B cell (primary cell): ENCODE data around the gene FGF11. TPM values are rescaled to one million over a fixed set of nuclear protein-coding genes. Genes with fewer than 3 reads are reported as not detected.

Experiments used
- ATAC-seq: fragments of 200-7000 bp; cut with Tn5 transposase; one replicate; pipeline ENCODE4 v1.10.0; 2021; ENCODE audit warnings: low read depth, mild to moderate bottlenecking, moderate number of reproducible peaks, moderate library complexity
- CTCF ChIA-PET: fragments of 350-600 bp; sonication (Branson Sonifier 250); formaldehyde crosslinking; loops from one replicate; lab custom pipeline; 2021; ENCODE audit warnings: antibody characterized with exemption, inconsistent platforms; lab: Charles Lee
- POLR2A ChIA-PET: fragments of 350-600 bp; sonication (Branson Sonifier 250); formaldehyde crosslinking; loops from one replicate; lab custom pipeline; 2021; ENCODE audit warnings: antibody characterized with exemption; lab: Charles Lee
- DNase-seq: peaks from one replicate; pipeline ENCODE4 v3.0.0; 2013
- H2AFZ ChIP-seq: 2 replicates; pipeline ENCODE4 v1.6.1; 2012; ENCODE audit warnings: mild to moderate bottlenecking, low read depth, low read length; ENCODE audit not compliant: insufficient read depth, poor library complexity, severe bottlenecking
- H3K27ac ChIP-seq, 2 donors: 1 replicate in 1 of 2; 2 replicates in 1 of 2; pipeline ENCODE4 v1.5.1; 2012 to 2013; ENCODE audit warnings: low read length in 2 of 2, mild to moderate bottlenecking in 2 of 2, moderate library complexity in 1 of 2
- H3K27me3 ChIP-seq, 4 experiments: fragments of 200-600 bp in 1 of 4; sonication (generic) in 1 of 4; replicated peaks in 1 of 4; 1 replicate in 2 of 4; 2 replicates in 2 of 4; pipeline versions ENCODE4 v1.6.1 to v1.7.0; 2013 to 2016; ENCODE audit warnings: low read length in 3 of 4, mild to moderate bottlenecking in 2 of 4, mixed read lengths in 1 of 4, moderate library complexity in 1 of 4; ENCODE audit not compliant: insufficient read depth in 4 of 4, control insufficient read depth in 3 of 4; ENCODE audit errors: control extremely low read depth in 1 of 4
- H3K36me3 ChIP-seq, 2 experiments: replicated peaks in 1 of 2; 1 replicate in 1 of 2; 2 replicates in 1 of 2; pipeline versions ENCODE4 v1.6.1 to v1.7.1; 2013; ENCODE audit warnings: low read length in 1 of 2; ENCODE audit not compliant: insufficient read depth in 2 of 2, control insufficient read depth in 1 of 2; ENCODE audit errors: control extremely low read depth in 1 of 2, extremely low read depth in 1 of 2
- H3K4me1 ChIP-seq, 2 donors: fragments of 200-600 bp in 1 of 2; sonication (generic) in 1 of 2; 1 replicate in 1 of 2; 2 replicates in 1 of 2; pipeline versions ENCODE4 v1.5.1 to v1.6.1; 2013 to 2017; ENCODE audit warnings: low read length in 2 of 2; ENCODE audit not compliant: control insufficient read depth in 2 of 2, insufficient read depth in 2 of 2
- H3K4me2 ChIP-seq: replicated peaks from 2 replicates; pipeline ENCODE3; 2012; ENCODE audit warnings: mild to moderate bottlenecking, low read depth, low read length; ENCODE audit not compliant: poor library complexity, severe bottlenecking
- H3K4me3 ChIP-seq, 5 experiments: fragments of 200-600 bp in 1 of 5; sonication (generic) in 1 of 5; 1 replicate in 3 of 5; 2 replicates in 2 of 5; pipeline versions ENCODE4 v1.5.1 to v1.7.0; 2011 to 2016; ENCODE audit warnings: low read length in 4 of 5, mild to moderate bottlenecking in 4 of 5, low read depth in 2 of 5, control low read depth in 1 of 5, moderate library complexity in 1 of 5; ENCODE audit not compliant: insufficient read depth in 1 of 5; ENCODE audit errors: control extremely low read depth in 1 of 5, extremely low read depth in 1 of 5
- H3K79me2 ChIP-seq: fragments of 200-600 bp; sonication (generic); one replicate; pipeline ENCODE4 v1.6.0; 2016; ENCODE audit warnings: low read length; ENCODE audit not compliant: control insufficient read depth, insufficient read depth
- H3K9ac ChIP-seq: fragments of 200-600 bp; sonication (generic); 2 replicates; pipeline ENCODE4 v1.6.1; 2017; ENCODE audit warnings: mild to moderate bottlenecking, low read length, moderate library complexity
- H3K9me3 ChIP-seq, 3 donors: one replicate each; pipeline versions ENCODE4 v1.6.1 to v1.7.1; 2013; ENCODE audit warnings: low read length in 2 of 3; ENCODE audit not compliant: control insufficient read depth in 2 of 3, insufficient read depth in 1 of 3; ENCODE audit errors: control extremely low read depth in 1 of 3
- H4K20me1 ChIP-seq: 2 replicates; pipeline ENCODE4 v1.6.0; 2012; ENCODE audit warnings: mild to moderate bottlenecking, low read length; ENCODE audit not compliant: insufficient read depth, control insufficient read depth, poor library complexity, severe bottlenecking
- H3K27ac Mint-ChIP-seq: one replicate; pipeline ENCODE4 v1.8.0; 2021; ENCODE audit warnings: mixed read lengths
- H3K27me3 Mint-ChIP-seq: one replicate; pipeline ENCODE4 v1.8.0; 2021; ENCODE audit warnings: mixed read lengths
- H3K4me1 Mint-ChIP-seq: one replicate; pipeline ENCODE4 v1.8.0; 2021; ENCODE audit warnings: mixed read lengths
- H3K4me3 Mint-ChIP-seq: one replicate; pipeline ENCODE4 v1.8.0; 2021; ENCODE audit warnings: mixed read lengths
- H3K9me3 Mint-ChIP-seq: one replicate; pipeline ENCODE4 v1.8.0; 2022; ENCODE audit warnings: mixed read lengths; ENCODE audit not compliant: insufficient read depth
- CTCF ChIP-seq: fragments of 200-600 bp; IDR thresholded peaks from one replicate; pipeline ENCODE4 v1.8.0; 2022; ENCODE audit warnings: antibody characterized with exemption, mild to moderate bottlenecking
- EZH2 ChIP-seq: IDR thresholded peaks from 2 replicates; pipeline ENCODE4 v1.6.1; 2012; ENCODE audit warnings: borderline replicate concordance, low read depth, mild to moderate bottlenecking, moderate library complexity, low read length; ENCODE audit not compliant: insufficient read depth, poor library complexity, severe bottlenecking
- WGBS: methylation state at CpG from one replicate; pipeline ENCODE4 v1.1.5; 2013; ENCODE audit warnings: missing lambda C conversion rate; ENCODE audit not compliant: insufficient coverage; 5-methylcytosine and 5-hydroxymethylcytosine counted together
- intact Hi-C: fragments of 100-400 bp; cut with micrococcal nuclease; formaldehyde crosslinking; loops from one replicate; pipeline ENCODE4 v1.10.0; 2022
- polyA plus RNA-seq: library from polyadenylated mRNA; depleted of rRNA; stranded (reverse); fragments of >200 nt; gene quantifications from 2 replicates; pipeline ENCODE4 v1.2.3, GENCODE V29; 2012
- total RNA-seq, 2 donors: library from RNA; stranded (reverse); fragments of 120-200 nt in 1 of 2; gene quantifications; 1 replicate in 1 of 2; 2 replicates in 1 of 2; pipeline versions ENCODE4 v1.2.3 to v1.2.4, GENCODE V29; 2013 to 2022

Gene FGF11
- total and polyA plus RNA-seq, 2 donors (not counting 1 experiment from before 2014, with no cell fraction given), result 2.7 to 4.6 TPM

GRCh38 chr17:7398612-7399011, 40.7 kb upstream of the FGF11 start:
- H3K9me3 Mint-ChIP-seq, result no peaks in the 10 kb centered on the region
- H3K4me1 Mint-ChIP-seq, result peaks cover 15% of the 10 kb centered on the region
- Histone ChIP-seq H3K9me3 (no peaks in the 10 kb centered on the region), H3K36me3 (no peaks in the 10 kb centered on the region), H3K79me2 (peaks cover 11% of the 10 kb centered on the region), H3K4me2 (no peak overlapping the region), H3K4me3 (no peak overlapping the region), H3K27ac (no peak overlapping the region), H3K9ac (no peak overlapping the region), H4K20me1 (no peaks in the 10 kb centered on the region), H3K4me1 (peaks cover 13 to 19% of the 10 kb centered on the region in 2 donors), H2AFZ (no peak overlapping the region), H3K27me3 (no peaks in the 10 kb centered on the region)
- POLR2A ChIA-PET, result interaction anchor here (0.7 to 1.5 kb wide), 2 partner anchors 37 to 83 kb away, joined by 3 to 11 read pairs; partner anchors contain the start of gene TMEM102
- ATAC-seq (no peak), DNase-seq (no peak)
- H3K27ac Mint-ChIP-seq, result no peak overlapping the region
- intact Hi-C loops, result no loop called here
- TF ChIP-seq EZH2 (no peak), CTCF (no peak)
- 92% methylated on average over 1 of the region's 2 CpGs for WGBS
- no peaks in the 10 kb centered on the region for H3K27me3 Mint-ChIP-seq
- CTCF ChIA-PET, result interaction anchor here (1.7 kb wide), 1 partner anchor 42 kb away, joined by 4 read pairs; no protein-coding TSS in a partner anchor
- H3K4me3 Mint-ChIP-seq, result no peak overlapping the region

GRCh38 chr17:7403043-7403726, 36.1 kb upstream of the FGF11 start:
- intact Hi-C loops, result loop anchor here (5.0 kb wide), 1 partner anchor 169 kb away; no protein-coding TSS in a partner anchor

More at GRCh38 chr17:7403043-7403726, 36.1 kb upstream of the FGF11 start:
- no peak for TF ChIP-seq CTCF
- TF ChIP-seq EZH2, result no peak
- ChIA-PET CTCF (interaction anchor here (1.0 to 1.8 kb wide), 5 partner anchors 19 to 47 kb away, joined by 3 to 10 read pairs (median 4); partner anchors contain the start of gene TMEM102), POLR2A (interaction anchor here (0.6 to 2.0 kb wide), 9 partner anchors 9 to 181 kb away, joined by 3 to 17 read pairs (median 4); partner anchors contain the start of genes MPDU1, PLSCR3, POLR2A and TMEM102)
- Histone ChIP-seq H3K36me3 (no peaks in the 10 kb centered on the region), H3K9ac (peak overlapping the region; percentile 76), H3K4me1 (peaks cover 15 to 17% of the 10 kb centered on the region in 2 donors), H3K9me3 (peaks cover 0 to 4% (median 0%) of the 10 kb centered on the region in 3 donors), H3K27ac (peak overlapping the region; percentile 45 to 59), H3K4me2 (peak overlapping the region; percentile 94), H2AFZ (peak overlapping the region; percentile 87), H3K79me2 (peaks cover 6% of the 10 kb centered on the region), H4K20me1 (no peaks in the 10 kb centered on the region), H3K4me3 (peak overlapping the region; percentile 57 to 95 (median 82)), H3K27me3 (peaks cover 0 to 20% (median 4%) of the 10 kb centered on the region in 4 experiments)
- ATAC-seq, result no peak
- peak overlapping the region; percentile 98 for H3K4me3 Mint-ChIP-seq
- no peaks in the 10 kb centered on the region for H3K9me3 Mint-ChIP-seq
- WGBS, result 27% methylated on average over 12 of the region's 16 CpGs
- H3K4me1 Mint-ChIP-seq, result peaks cover 20% of the 10 kb centered on the region
- DNase-seq, result peak; percentile 52
- peak overlapping the region; percentile 94 for H3K27ac Mint-ChIP-seq
- peaks cover 14% of the 10 kb centered on the region for H3K27me3 Mint-ChIP-seq
